ENCODE measurements around the gene CROCC2.

Gene CROCC2

GRCh38 chr2:241035818-241036396 is 129.8 kb downstream of the CROCC2 start:
- no peaks in the 10 kb centered on the region for H3K27me3 Mint-ChIP-seq
- H3K27ac Mint-ChIP-seq, result no peak overlapping the region
- peak overlapping the region; percentile 52 for H3K4me3 Mint-ChIP-seq
- H3K36me3 Mint-ChIP-seq (ENCODE audit: low read depth), result no peaks in the 10 kb centered on the region
- peaks cover 19% of the 10 kb centered on the region for H3K4me1 Mint-ChIP-seq
- ATAC-seq (peak; percentile 33), DNase-seq (no peak)
- no peaks in the 10 kb centered on the region for H3K9me3 Mint-ChIP-seq

GRCh38 chr2:241036397-241036963 is 130.3 kb downstream of the CROCC2 start:
- H3K4me1 Mint-ChIP-seq, result peaks cover 21% of the 10 kb centered on the region
- no peaks in the 10 kb centered on the region for H3K36me3 Mint-ChIP-seq (ENCODE audit: low read depth)
- no peaks in the 10 kb centered on the region for H3K9me3 Mint-ChIP-seq
- ATAC-seq (peak; percentile 83), DNase-seq (peak; percentile 67)
- H3K27ac Mint-ChIP-seq, result no peak overlapping the region
- H3K4me3 Mint-ChIP-seq, result peak overlapping the region; percentile 52
- no peaks in the 10 kb centered on the region for H3K27me3 Mint-ChIP-seq

- DNase-seq, result no peak
- Mint-ChIP-seq H3K27ac (no peak overlapping the region), H3K4me1 (peaks cover 23% of the 10 kb centered on the region), H3K27me3 (no peaks in the 10 kb centered on the region), H3K9me3 (no peaks in the 10 kb centered on the region), H3K36me3 (ENCODE audit: low read depth) (no peaks in the 10 kb centered on the region), H3K4me3 (no peak overlapping the region)
- ATAC-seq, result no peak
Measured at GRCh38 chr2:241036964-241037421, 130.9 kb downstream of the CROCC2 start.

- ATAC-seq (no peak), DNase-seq (no peak)
- no peaks in the 10 kb centered on the region for H3K27me3 Mint-ChIP-seq
- peaks cover 23% of the 10 kb centered on the region for H3K4me1 Mint-ChIP-seq
- no peaks in the 10 kb centered on the region for H3K9me3 Mint-ChIP-seq
- no peaks in the 10 kb centered on the region for H3K36me3 Mint-ChIP-seq (ENCODE audit: low read depth)
- H3K27ac Mint-ChIP-seq, result no peak overlapping the region
- no peak overlapping the region for H3K4me3 Mint-ChIP-seq
Measured at GRCh38 chr2:241037498-241037897, 131.4 kb downstream of the CROCC2 start.

- Mint-ChIP-seq H3K9me3 (no peaks in the 10 kb centered on the region), H3K27ac (no peak overlapping the region), H3K4me3 (no peak overlapping the region), H3K27me3 (no peaks in the 10 kb centered on the region), H3K4me1 (peaks cover 23% of the 10 kb centered on the region), H3K36me3 (ENCODE audit: low read depth) (no peaks in the 10 kb centered on the region)
- ATAC-seq, result no peak
- DNase-seq, result no peak
Measured at GRCh38 chr2:241038374-241039180, 132.4 kb downstream of the CROCC2 start.

GRCh38 chr2:241039416-241039815 is 133.3 kb downstream of the CROCC2 start:
- H3K4me1 Mint-ChIP-seq, result peaks cover 23% of the 10 kb centered on the region
- no peaks in the 10 kb centered on the region for H3K36me3 Mint-ChIP-seq (ENCODE audit: low read depth)
- H3K9me3 Mint-ChIP-seq, result no peaks in the 10 kb centered on the region
- no peaks in the 10 kb centered on the region for H3K27me3 Mint-ChIP-seq
- ATAC-seq (no peak), DNase-seq (no peak)
- no peak overlapping the region for H3K4me3 Mint-ChIP-seq
- H3K27ac Mint-ChIP-seq, result no peak overlapping the region

- Mint-ChIP-seq H3K27me3 (no peaks in the 10 kb centered on the region), H3K36me3 (ENCODE audit: low read depth) (peaks cover 4% of the 10 kb centered on the region), H3K4me3 (no peak overlapping the region), H3K9me3 (no peaks in the 10 kb centered on the region), H3K27ac (no peak overlapping the region), H3K4me1 (peaks cover 23% of the 10 kb centered on the region)
- ATAC-seq, result no peak
- no peak for DNase-seq
Measured at GRCh38 chr2:241040081-241040803, 134.1 kb downstream of the CROCC2 start.

GRCh38 chr2:241041589-241042158 is 135.5 kb downstream of the CROCC2 start:
- ATAC-seq, result no peak
- no peak for DNase-seq
- H3K27me3 Mint-ChIP-seq, result no peaks in the 10 kb centered on the region
- peaks cover 5% of the 10 kb centered on the region for H3K36me3 Mint-ChIP-seq (ENCODE audit: low read depth)
- H3K9me3 Mint-ChIP-seq, result no peaks in the 10 kb centered on the region
- H3K4me3 Mint-ChIP-seq, result no peak overlapping the region
- peaks cover 23% of the 10 kb centered on the region for H3K4me1 Mint-ChIP-seq
- H3K27ac Mint-ChIP-seq, result peak overlapping the region; percentile 64
